ENCODE data around the gene CARD8.

CARD8 gene

GRCh38 chr19:48203794-48204628 is 51.7 kb downstream of the CARD8 start:
- DNase-seq: peak; percentile 91

DNA sequence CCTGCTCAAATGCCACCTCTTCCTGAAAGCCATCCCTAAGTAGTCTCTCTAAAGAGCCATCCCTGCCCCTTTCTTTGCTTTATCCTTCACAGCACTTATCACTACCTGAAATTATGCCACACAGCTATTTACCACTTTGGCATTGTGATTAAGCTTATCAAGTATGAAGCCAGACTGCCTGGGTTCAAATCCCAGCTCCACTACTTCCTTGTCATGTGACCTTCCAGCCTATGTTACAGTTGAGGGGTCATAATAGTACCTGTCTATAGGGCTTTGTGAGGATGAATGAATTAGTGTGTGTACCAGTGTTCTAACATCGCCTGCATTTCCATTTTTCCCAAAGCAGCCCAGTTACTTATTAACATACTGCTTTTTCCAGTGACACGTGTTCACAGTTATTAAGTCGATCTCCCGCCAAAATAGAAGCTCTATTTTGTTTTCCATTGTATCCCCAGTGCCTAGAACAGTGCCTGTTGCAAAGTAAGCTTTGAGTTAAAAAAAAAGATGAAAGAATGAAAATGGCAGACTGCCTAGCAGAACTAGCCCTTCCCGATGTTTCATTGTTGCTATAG is 52.4 kb downstream of the CARD8 start:
- no peak for DNase-seq

DNA sequence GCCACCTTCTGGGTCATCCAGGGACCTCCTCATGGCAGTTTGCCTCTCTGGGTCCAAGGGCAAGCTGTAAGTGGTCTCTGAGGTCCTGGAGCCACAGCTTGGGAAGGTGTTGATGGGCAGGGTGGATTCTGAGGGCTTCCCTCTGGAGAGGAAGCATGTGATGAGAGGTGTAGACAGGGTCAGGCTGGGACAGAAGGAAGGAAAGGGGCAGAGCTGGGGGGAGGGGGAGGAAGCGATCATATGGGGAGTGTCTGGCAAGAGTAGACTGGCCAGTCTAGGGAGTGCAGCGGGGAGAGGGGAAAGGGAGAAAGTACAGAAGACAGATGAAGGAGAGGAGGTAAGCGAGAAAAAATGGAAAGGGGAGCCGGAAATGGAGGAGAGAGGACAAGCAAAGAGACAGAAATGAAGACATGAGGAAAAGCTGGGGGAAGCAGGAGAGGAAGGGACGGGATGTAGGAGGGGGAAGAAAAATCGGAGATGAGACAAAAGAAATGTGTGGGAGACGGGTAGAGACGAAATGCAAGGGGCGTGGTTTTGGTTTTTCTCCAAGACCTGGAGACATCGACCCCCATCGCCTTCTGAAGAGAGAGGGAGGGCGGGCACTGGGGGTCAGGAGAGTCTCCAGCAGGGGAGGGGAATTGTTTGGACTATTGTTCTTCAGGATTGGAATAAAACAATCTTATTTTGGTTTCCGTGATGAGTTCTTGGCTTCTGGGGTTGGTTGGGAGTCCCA is 58.6 kb downstream of the CARD8 start:
- DNase-seq: no peak

DNA sequence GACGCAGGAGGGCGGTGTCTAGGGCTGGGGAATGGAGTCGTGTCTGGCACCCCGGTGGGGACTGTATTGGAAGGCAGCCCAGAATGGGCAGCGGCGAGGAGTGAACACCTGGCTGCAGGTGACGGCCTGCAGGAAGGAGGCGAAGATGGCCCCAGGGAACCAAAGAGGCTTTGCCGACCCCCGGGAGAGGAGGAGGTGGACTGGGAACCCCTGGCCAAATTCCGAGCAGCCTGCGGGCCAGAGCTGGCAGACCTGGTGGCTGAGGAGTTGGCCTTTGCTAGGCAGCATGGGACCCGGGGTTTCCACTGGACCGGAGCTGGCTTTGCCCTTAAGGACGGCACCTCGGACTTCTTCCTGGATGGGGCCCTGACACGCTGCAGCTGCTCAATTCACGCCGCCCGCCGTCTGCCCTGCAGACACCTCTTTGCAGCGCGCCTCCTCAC is 59.4 kb downstream of the CARD8 start:
- no peak for DNase-seq

DNA sequence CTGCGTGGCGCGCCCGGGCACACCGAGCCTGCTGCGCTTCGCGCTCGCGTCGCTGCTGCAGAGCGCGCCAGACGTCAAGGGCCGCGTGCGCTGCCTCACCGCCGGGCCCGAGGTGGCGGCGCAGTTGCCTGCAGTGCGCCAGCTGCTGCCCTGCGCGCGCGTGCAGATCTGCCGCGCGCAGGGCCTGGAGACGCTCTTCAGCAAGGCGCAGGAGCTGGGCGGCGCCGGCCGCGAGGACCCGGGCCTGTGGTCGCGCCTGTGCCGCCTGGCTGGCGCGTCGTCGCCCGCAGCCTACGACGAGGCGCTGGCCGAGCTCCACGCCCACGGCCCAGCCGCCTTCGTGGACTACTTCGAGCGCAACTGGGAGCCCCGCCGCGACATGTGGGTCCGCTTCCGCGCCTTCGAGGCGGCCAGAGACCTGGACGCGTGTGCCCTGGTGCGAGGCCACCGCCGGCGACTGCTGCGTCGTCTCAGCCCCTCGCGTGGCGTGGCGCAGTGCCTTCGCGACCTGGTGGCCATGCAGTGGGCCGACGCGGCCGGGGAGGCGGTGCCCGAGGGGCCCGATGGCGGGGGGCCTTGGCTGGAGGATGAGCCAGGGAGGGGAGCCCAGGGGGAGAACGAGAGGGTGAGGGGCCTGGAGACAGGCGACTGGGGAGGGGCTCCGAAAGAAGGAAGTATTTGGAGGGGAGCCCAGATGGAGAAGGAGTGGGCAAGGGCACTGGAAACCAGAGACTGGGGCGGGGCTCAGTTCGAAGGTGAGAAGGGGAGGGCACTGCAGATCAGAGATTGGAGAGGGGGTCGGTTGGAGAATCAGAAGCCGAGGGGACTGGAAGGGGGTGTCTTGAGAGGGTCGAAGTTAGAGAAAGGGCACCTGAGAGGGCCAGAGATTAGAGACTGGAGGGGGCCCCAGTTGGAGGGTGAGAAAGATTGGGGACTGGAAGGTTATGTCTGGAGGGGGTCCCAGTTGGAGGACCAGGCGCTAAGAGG is 60.6 kb downstream of the CARD8 start:
- DNase-seq: no peak

DNA sequence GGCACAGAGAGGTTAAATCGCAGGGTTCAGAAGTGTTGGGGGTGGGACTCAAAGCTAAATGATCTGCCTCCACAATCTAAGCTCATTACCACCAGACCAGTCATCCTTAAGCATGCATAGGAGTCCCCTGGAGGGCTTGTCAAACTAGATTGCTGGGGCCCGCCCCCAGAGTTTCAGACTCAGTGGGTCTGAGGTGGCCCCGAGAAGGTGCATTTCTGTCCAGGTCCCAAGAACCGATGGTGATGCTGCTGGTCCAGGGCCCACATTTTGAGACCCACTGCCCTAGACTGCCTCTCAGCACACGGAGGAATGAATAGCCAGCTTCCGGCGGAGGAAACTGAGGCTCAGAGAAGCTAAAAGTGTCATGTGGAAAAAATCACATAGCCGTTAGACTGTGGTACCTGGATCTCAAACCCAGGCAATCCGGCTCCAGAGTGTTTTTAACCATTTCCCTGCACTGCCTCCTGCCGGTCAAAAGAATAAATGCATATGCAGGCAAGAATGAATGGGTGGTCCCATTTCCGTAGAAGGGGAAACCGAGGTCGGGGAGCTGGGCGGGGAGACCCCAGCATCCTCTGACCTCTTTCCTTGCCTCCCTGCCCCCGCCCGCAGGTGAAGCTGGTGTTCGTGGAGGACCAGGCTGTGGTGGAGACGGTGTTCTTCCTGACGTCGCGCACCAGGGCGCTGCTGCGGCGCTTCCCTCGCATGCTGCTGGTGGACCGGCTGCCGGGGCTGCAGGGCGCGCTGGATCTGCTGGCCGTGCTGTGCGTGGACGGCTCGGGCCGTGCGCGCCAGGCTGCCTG is 61.5 kb downstream of the CARD8 start:
- DNase-seq: peak; percentile 15

GRCh38 chr19:48192750-48193149 is 63.0 kb downstream of the CARD8 start:
- DNase-seq: no peak

- DNase-seq: no peak
These were observed 64.8 kb downstream of the CARD8 start for GRCh38 chr19:48190885-48191284.

DNA sequence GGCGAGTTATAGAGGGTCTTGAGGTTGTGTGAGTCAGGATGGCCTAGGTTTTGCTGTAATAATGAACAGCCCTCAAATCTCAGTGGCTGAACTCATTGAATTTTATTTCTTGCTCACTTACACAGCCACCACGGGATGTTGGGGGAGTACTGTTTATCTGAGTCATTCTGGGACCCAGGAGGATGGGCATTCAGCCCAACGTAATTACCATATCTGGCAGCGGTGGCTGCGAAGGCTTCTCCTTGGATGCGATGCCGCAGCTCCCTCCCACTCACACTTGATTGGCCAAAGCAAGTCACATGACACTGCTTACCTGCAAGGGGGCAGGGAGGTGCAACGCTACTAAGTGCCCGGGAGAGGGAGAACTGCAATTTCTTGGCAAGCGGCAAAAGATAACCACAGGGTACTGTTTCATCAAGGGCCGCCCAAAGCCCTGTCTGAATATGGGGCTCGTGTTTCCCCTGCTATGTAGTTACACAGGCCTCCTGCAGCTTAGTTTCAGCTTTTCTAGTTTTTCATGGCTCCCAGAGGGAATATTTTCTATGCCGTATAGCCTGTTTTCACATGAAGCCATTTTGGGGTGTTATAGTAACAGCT is 65.3 kb downstream of the CARD8 start:
- no peak for DNase-seq

- no peak for DNase-seq
These were observed 69.1 kb downstream of the CARD8 start for GRCh38 chr19:48186541-48186991.

DNA sequence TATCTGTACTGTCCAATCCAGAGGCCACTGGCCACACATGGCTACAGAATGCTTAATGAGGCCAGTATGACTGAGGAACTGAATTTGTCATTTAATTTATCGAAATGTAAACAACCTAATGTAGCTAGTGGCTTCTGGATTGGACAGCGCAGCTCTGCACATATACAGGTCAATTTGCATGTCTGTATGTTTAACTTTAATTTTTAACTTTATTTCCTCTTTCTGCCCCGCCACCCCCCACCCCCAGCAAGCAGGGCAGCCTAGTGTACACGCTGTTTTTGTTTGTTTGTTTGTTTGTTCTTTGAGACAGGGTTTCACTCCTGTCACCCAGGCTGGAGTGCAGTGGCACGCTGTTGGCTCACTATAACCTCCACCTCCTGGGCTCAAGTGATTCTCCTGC is 69.7 kb downstream of the CARD8 start:
- DNase-seq: no peak

DNA sequence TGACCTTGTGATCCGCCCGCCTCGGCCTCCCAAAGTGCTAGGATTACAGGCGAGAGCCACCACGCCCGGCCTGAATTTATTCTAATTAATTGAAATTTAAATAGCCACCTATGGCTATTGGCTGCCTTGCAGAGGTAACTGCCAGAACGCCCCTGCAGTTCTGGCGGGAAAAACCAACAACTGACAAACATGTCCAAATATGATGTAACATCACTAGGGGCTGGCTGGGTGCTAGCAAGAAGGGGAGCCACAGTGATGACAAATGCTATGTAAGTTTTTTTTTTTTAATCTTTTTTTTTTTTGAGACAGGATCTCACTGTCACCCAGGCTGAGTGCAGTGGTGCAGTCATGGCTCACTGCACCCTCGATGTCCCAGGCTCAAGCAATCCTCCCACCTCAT is 72.4 kb downstream of the CARD8 start:
- no peak for DNase-seq

- DNase-seq: no peak
These were observed 73.3 kb downstream of the CARD8 start for GRCh38 chr19:48182434-48182833.

DNA sequence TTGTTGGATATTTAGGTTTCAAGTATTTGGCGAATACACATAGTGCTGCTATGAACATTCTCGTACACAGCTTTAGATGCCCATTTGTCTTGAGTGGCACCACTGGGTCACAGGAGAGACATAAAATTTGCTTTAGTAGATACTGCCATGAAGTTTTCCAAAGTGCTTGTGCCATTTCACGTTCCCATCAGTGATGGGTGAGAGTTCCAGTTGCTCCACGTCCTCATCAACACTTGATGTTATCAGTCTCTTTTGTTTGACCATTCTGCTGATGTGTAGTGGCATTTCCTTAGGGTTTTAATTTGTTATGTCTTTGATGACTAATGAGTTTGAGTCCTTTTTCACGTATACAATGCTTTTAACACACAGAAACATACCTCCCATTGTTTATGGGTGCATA is 74.2 kb downstream of the CARD8 start:
- DNase-seq: no peak

- DNase-seq: no peak
These were observed 79.5 kb downstream of the CARD8 start for GRCh38 chr19:48176226-48176625.

- DNase-seq: no peak
These were observed 80.1 kb downstream of the CARD8 start for GRCh38 chr19:48175578-48175977.

GRCh38 chr19:48174445-48175030 is 81.2 kb downstream of the CARD8 start:
- DNase-seq: no peak

GRCh38 chr19:48171710-48172109 is 84.0 kb downstream of the CARD8 start:
- DNase-seq: no peak

- DNase-seq: no peak
These were observed 84.8 kb downstream of the CARD8 start for GRCh38 chr19:48170817-48171347.

Data from inflammatory macrophage treated with lipopolysaccharide for 4 hours (primary cell).